HepG2 (cell line): ENCODE data around the gene ABHD3. TPM values are rescaled to one million over a fixed set of nuclear protein-coding genes. Genes with fewer than 3 reads are reported as not detected.

Experiments
- ARNT ChIP-seq: fragments of 450-650 bp; IDR thresholded peaks from 2 replicates; pipeline ENCODE4 v1.6.1; 2017
- CBFB ChIP-seq: sonication (generic); formaldehyde crosslinking; IDR thresholded peaks from 2 replicates; pipeline ENCODE4 v1.4.0; 2020; ENCODE audit warnings: missing genetic modification reagents
- GATA4 ChIP-seq: sonication (generic); IDR thresholded peaks from 2 replicates; pipeline ENCODE4 v1.6.1; 2016; ENCODE audit warnings: antibody characterized with exemption, low read depth, borderline replicate concordance
- HOXA9 ChIP-seq: sonication (generic); formaldehyde crosslinking; IDR thresholded peaks from 2 replicates; pipeline ENCODE4 v1.8.1; 2022; ENCODE audit warnings: missing genetic modification reagents, mild to moderate bottlenecking, moderate library complexity, borderline replicate concordance
- LBX2 ChIP-seq: sonication (generic); formaldehyde crosslinking; IDR thresholded peaks from 2 replicates; pipeline ENCODE4 v1.5.0; 2020; ENCODE audit warnings: missing genetic modification reagents, mild to moderate bottlenecking, borderline replicate concordance
- MLLT10 ChIP-seq: sonication (generic); formaldehyde crosslinking; IDR thresholded peaks from 2 replicates; pipeline ENCODE4 v1.4.0; 2020; ENCODE audit warnings: missing genetic modification reagents
- RAD51 ChIP-seq: fragments of 450-650 bp; IDR thresholded peaks from 2 replicates; pipeline ENCODE4 v1.6.1; 2016; ENCODE audit warnings: borderline replicate concordance
- SNAI1 ChIP-seq: sonication (generic); formaldehyde crosslinking; IDR thresholded peaks from 2 replicates; pipeline ENCODE4 v1.5.0; 2020; ENCODE audit warnings: mild to moderate bottlenecking, missing genetic modification reagents, borderline replicate concordance
- SNAPC2 ChIP-seq: sonication (generic); formaldehyde crosslinking; IDR thresholded peaks from 2 replicates; pipeline ENCODE4 v1.8.1; 2022; ENCODE audit warnings: mild to moderate bottlenecking, missing genetic modification reagents
- TBX2 ChIP-seq: sonication (generic); formaldehyde crosslinking; IDR thresholded peaks from 2 replicates; pipeline ENCODE4 v1.5.0; 2020; ENCODE audit warnings: missing genetic modification reagents, mild to moderate bottlenecking, borderline replicate concordance
- TGIF2 ChIP-seq: IDR thresholded peaks from 2 replicates; pipeline ENCODE4 v1.6.1; 2016; ENCODE audit warnings: control low read depth, missing compliant biosample characterization
- ZFY ChIP-seq: sonication (generic); formaldehyde crosslinking; IDR thresholded peaks from 2 replicates; pipeline ENCODE4 v1.4.0; 2020; ENCODE audit warnings: missing genetic modification reagents
- ZKSCAN5 ChIP-seq: sonication (generic); formaldehyde crosslinking; IDR thresholded peaks from 2 replicates; pipeline ENCODE4 v1.5.1; 2020; ENCODE audit warnings: mild to moderate bottlenecking, missing genetic modification reagents
- ZMYM3 ChIP-seq: sonication (generic); formaldehyde crosslinking; IDR thresholded peaks from 2 replicates; pipeline ENCODE4 v1.5.1; 2020; ENCODE audit warnings: mild to moderate bottlenecking, missing genetic modification reagents
- ZNF570 ChIP-seq: sonication (generic); formaldehyde crosslinking; IDR thresholded peaks from 2 replicates; pipeline ENCODE4 v1.4.0; 2020; ENCODE audit warnings: mild to moderate bottlenecking, missing genetic modification reagents, borderline replicate concordance
- ZNF615 ChIP-seq: sonication (generic); formaldehyde crosslinking; IDR thresholded peaks from 2 replicates; pipeline ENCODE4 v1.5.0; 2020; ENCODE audit warnings: mild to moderate bottlenecking, missing genetic modification reagents, borderline replicate concordance
- ZNF7 ChIP-seq: IDR thresholded peaks from 2 replicates; pipeline ENCODE4 v1.6.1; 2016; ENCODE audit warnings: missing biosample characterization, missing genetic modification reagents
- ZNF746 ChIP-seq: sonication (generic); formaldehyde crosslinking; IDR thresholded peaks from 2 replicates; pipeline ENCODE4 v1.8.0; 2022; ENCODE audit warnings: mild to moderate bottlenecking, missing genetic modification reagents
- polyA plus RNA-seq, 8 experiments: library from polyadenylated mRNA; depleted of rRNA in 3 of 8; stranded (reverse) in 7 of 8; unstranded in 1 of 8; fragments of >200 nt; fragmentation: Illumina TruSeq in 4 of 8; extraction: Trizol in 4 of 8; gene quantifications; 2 replicates each; pipeline versions ENCODE4 v1.2.1 to v1.2.3, GENCODE V29; 2011 to 2016; ENCODE audit warnings: low read depth in 4 of 8, missing spikeins in 1 of 8, mixed read lengths in 1 of 8; ENCODE audit not compliant: insufficient read depth in 1 of 8
- total RNA-seq, 5 experiments: library from RNA; depleted of rRNA; stranded (reverse); fragments of >200 nt; fragmentation: Illumina TruSeq; extraction: Trizol; gene quantifications; 2 replicates each; pipeline ENCODE4 v1.2.3, GENCODE V29; 2016; ENCODE audit warnings: low read depth in 1 of 5
- TF ChIP-seq, protein P1 (sequence below): IDR thresholded peaks from 2 replicates; pipeline ENCODE4 v1.6.1; 2016; ENCODE audit warnings: low read depth
- TF ChIP-seq, protein P2 (sequence below): sonication (generic); formaldehyde crosslinking; IDR thresholded peaks from 2 replicates; pipeline ENCODE4 v1.8.0; 2022; ENCODE audit warnings: mild to moderate bottlenecking, missing genetic modification reagents, borderline replicate concordance
- TF ChIP-seq, protein P3 (sequence below): sonication (generic); formaldehyde crosslinking; IDR thresholded peaks from 2 replicates; pipeline ENCODE4 v1.4.0; 2020; ENCODE audit warnings: mild to moderate bottlenecking, missing genetic modification reagents
- TF ChIP-seq, protein P4 (sequence below): sonication (generic); formaldehyde crosslinking; IDR thresholded peaks from 2 replicates; pipeline ENCODE4 v1.4.0; 2020; ENCODE audit warnings: missing genetic modification reagents

The ABHD3 gene
- total and polyA plus RNA-seq, 2 of the 13 experiments (the other 11 are each of a cell fraction or from before 2014, with no cell fraction given): 32.1 to 40.2 TPM

- TF ChIP-seq LBX2 (no peak), ARNT (no peak), ZNF746 (CRISPR knock-in tag) (peak; percentile 69; the same call in 1 of the 2 replicates), ZNF7 (CRISPR knock-in tag) (no peak), ZFY (CRISPR knock-in tag) (peak; percentile 89), SNAI1 (no peak), RAD51 (no peak), ZNF615 (CRISPR knock-in tag) (no peak), ZNF570 (no peak), CBFB (0 out of 2 replicates have a peak, but pooled peaks have one; percentile 22), SNAPC2 (CRISPR knock-in tag) (0 out of 2 replicates have a peak, but pooled peaks have one; percentile 51), ZMYM3 (no peak), HOXA9 (CRISPR knock-in tag) (peak; percentile 34; the same call in 1 of the 2 replicates), ZKSCAN5 (CRISPR knock-in tag) (no peak), GATA4 (no peak), MLLT10 (CRISPR knock-in tag) (no peak), TBX2 (CRISPR knock-in tag) (peak; percentile 66; the same call in 1 of the 2 replicates), TGIF2 (CRISPR knock-in tag) (peak; percentile 24; the same call in 1 of the 2 replicates)
- TF ChIP-seq, protein P1, sequence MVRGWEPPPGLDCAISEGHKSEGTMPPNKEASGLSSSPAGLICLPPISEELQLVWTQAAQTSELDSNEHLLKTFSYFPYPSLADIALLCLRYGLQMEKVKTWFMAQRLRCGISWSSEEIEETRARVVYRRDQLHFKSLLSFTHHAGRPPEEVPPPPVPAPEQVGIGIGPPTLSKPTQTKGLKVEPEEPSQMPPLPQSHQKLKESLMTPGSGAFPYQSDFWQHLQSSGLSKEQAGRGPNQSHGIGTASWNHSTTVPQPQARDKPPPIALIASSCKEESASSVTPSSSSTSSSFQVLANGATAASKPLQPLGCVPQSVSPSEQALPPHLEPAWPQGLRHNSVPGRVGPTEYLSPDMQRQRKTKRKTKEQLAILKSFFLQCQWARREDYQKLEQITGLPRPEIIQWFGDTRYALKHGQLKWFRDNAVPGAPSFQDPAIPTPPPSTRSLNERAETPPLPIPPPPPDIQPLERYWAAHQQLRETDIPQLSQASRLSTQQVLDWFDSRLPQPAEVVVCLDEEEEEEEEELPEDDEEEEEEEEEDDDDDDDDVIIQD (CRISPR knock-in tag): peak; percentile 47; the same call in 1 of the 2 replicates
- TF ChIP-seq, protein P2, sequence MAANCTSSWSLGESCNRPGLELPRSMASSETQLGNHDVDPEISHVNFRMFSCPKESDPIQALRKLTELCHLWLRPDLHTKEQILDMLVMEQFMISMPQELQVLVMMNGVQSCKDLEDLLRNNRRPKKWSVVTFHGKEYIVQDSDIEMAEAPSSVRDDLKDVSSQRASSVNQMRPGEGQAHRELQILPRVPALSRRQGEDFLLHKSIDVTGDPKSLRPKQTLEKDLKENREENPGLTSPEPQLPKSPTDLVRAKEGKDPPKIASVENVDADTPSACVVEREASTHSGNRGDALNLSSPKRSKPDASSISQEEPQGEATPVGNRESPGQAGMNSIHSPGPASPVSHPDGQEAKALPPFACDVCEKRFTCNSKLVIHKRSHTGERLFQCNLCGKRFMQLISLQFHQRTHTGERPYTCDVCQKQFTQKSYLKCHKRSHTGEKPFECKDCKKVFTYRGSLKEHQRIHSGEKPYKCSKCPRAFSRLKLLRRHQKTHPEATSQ (CRISPR knock-in tag): no peak
- TF ChIP-seq, protein P3, sequence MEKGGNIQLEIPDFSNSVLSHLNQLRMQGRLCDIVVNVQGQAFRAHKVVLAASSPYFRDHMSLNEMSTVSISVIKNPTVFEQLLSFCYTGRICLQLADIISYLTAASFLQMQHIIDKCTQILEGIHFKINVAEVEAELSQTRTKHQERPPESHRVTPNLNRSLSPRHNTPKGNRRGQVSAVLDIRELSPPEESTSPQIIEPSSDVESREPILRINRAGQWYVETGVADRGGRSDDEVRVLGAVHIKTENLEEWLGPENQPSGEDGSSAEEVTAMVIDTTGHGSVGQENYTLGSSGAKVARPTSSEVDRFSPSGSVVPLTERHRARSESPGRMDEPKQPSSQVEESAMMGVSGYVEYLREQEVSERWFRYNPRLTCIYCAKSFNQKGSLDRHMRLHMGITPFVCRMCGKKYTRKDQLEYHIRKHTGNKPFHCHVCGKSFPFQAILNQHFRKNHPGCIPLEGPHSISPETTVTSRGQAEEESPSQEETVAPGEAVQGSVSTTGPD: no peak
- TF ChIP-seq, protein P4, sequence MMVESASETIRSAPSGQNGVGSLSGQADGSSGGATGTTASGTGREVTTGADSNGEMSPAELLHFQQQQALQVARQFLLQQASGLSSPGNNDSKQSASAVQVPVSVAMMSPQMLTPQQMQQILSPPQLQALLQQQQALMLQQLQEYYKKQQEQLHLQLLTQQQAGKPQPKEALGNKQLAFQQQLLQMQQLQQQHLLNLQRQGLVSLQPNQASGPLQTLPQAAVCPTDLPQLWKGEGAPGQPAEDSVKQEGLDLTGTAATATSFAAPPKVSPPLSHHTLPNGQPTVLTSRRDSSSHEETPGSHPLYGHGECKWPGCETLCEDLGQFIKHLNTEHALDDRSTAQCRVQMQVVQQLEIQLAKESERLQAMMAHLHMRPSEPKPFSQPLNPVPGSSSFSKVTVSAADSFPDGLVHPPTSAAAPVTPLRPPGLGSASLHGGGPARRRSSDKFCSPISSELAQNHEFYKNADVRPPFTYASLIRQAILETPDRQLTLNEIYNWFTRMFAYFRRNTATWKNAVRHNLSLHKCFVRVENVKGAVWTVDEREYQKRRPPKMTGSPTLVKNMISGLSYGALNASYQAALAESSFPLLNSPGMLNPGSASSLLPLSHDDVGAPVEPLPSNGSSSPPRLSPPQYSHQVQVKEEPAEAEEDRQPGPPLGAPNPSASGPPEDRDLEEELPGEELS: 0 out of 2 replicates have a peak, but pooled peaks have one; percentile 5
These were observed 36.2 kb upstream of the ABHD3 start, which contains the start of gene MIB1 (continued) for GRCh38 chr18:21740538-21741311.
